Measurements from ENCODE around the gene PRXL2B. TPM values are rescaled to one million over a fixed set of nuclear protein-coding genes. Genes with fewer than 3 reads are reported as not detected.

The PRXL2B gene
- total RNA-seq, 1 experiment from 2014 or later, result 32.2 TPM

GRCh38 chr1:2629627-2630497 is 43.3 kb downstream of the PRXL2B start (continued):
- no peak for TF ChIP-seq TCF7L2 (IDR thresholded peaks at IDR 0.05; ENCODE audit: borderline replicate concordance, extremely low read depth, insufficient read depth, insufficient read length)
- TF ChIP-seq YY1 (IDR thresholded peaks at IDR 0.05; ENCODE audit: extremely low read depth, insufficient replicate concordance, low read depth, low read length), result no peak

- H3K4me2 ChIP-seq (ENCODE audit: low read length), result no peak overlapping the region
- CTCF ChIA-PET, result no interaction called here
- no peak for ATAC-seq
Measured at GRCh38 chr1:2630498-2631135, 44.0 kb downstream of the PRXL2B start.

More at GRCh38 chr1:2630498-2631135, 44.0 kb downstream of the PRXL2B start:
- Histone ChIP-seq H3K36me3 (ENCODE audit: control insufficient read depth in 1 of 2, insufficient read depth in 2 of 2, low read length in 2 of 2) (no peaks in the 10 kb centered on the region), H3K4me3 (replicated peaks in 1 of 2; ENCODE audit: low read depth in 1 of 2, low read length in 2 of 2) (no peak overlapping the region), H3K9me2 (ENCODE audit: insufficient read depth) (no peaks in the 10 kb centered on the region), H3K4me1 (ENCODE audit: control insufficient read depth in 1 of 2, insufficient read depth in 2 of 2, low read length in 2 of 2) (peaks cover 0 to 6% of the 10 kb centered on the region in 2 experiments; a peak in 2 of 4 replicates), H3K27me3 (ENCODE audit: insufficient read depth, low read length) (no peaks in the 10 kb centered on the region), H3K79me2 (ENCODE audit: insufficient read depth, low read length) (no peaks in the 10 kb centered on the region), H3K9ac (ENCODE audit: low read length) (no peak overlapping the region), H3K9me3 (ENCODE audit: control insufficient read depth in 1 of 2, insufficient read depth in 1 of 2, low read depth in 1 of 2, low read length in 2 of 2) (peaks cover 0 to 7% of the 10 kb centered on the region in 2 experiments; a peak in 1 of 4 replicates), H2AFZ (ENCODE audit: low read depth, low read length, poor library complexity, severe bottlenecking) (no peak overlapping the region), H3K27ac (ENCODE audit: low read depth, low read length) (no peak overlapping the region), H4K20me1 (ENCODE audit: insufficient read depth) (no peaks in the 10 kb centered on the region)
- TF ChIP-seq ZBTB33 (IDR thresholded peaks at IDR 0.05; ENCODE audit: extremely low read depth, insufficient replicate concordance, low read length), result no peak
- no peak for TF ChIP-seq POLR2A (IDR thresholded peaks at IDR 0.05; ENCODE audit: borderline replicate concordance, extremely low read depth, insufficient read depth, insufficient read length)
- TF ChIP-seq SIN3A (IDR thresholded peaks at IDR 0.05; ENCODE audit: low read depth), result no peak
- intact Hi-C loops (cut with micrococcal nuclease), result no loop called here
- POLR2A ChIA-PET, result no interaction called here
- DNase-seq (ENCODE audit: low read depth, low spot score), result no peak
- RAD21 ChIA-PET (ENCODE audit: low non-redundant PET in 1 of 2, low total read pairs in 2 of 2, uncharacterized antibody in 2 of 2, unreplicated experiment in 2 of 2), result no interaction called here
- no TSS peak for BruUV-seq (replicated peaks)

Data from HCT116 (cell line).